Stomach (tissue), 9 donors: ENCODE data around the gene CARD10. TPM values are rescaled to one million over a fixed set of nuclear protein-coding genes. Genes with fewer than 3 reads are reported as not detected.

Experiments used
- DNase-seq, 2 donors: peaks; one replicate each; pipeline versions ENCODE4 v3.0.0 to v3.0.0-alpha.2; 2013 to 2019
- H3K27ac ChIP-seq, 5 donors: fragments of 200-600 bp in 4 of 5; sonication (generic) in 4 of 5; one replicate each; pipeline ENCODE4 v1.5.1; 2013 to 2019; ENCODE audit warnings: mild to moderate bottlenecking in 1 of 5, moderate library complexity in 1 of 5
- H3K27me3 ChIP-seq, 3 donors: fragments of 200-600 bp; sonication (generic); one replicate each; pipeline ENCODE4 v1.5.1; 2017 to 2019; ENCODE audit warnings: mixed run types in 1 of 3
- H3K36me3 ChIP-seq, 4 donors: fragments of 200-600 bp; sonication (generic); 1 replicate in 3 of 4; 2 replicates in 1 of 4; pipeline ENCODE4 v1.5.1; 2016 to 2019
- H3K4me1 ChIP-seq, 4 donors: fragments of 200-600 bp; sonication (generic); one replicate each; pipeline ENCODE4 v1.5.1; 2016 to 2019
- H3K4me3 ChIP-seq, 4 donors: fragments of 200-600 bp; sonication (generic) in 3 of 4; one replicate each; pipeline ENCODE4 v1.5.1; 2016 to 2019; ENCODE audit warnings: mild to moderate bottlenecking in 1 of 4
- H3K9me3 ChIP-seq, 4 donors: fragments of 200-600 bp; sonication (generic); one replicate each; pipeline ENCODE4 v1.5.1; 2016 to 2019
- EP300 ChIP-seq: sonication (generic); formaldehyde crosslinking; IDR thresholded peaks from one replicate; pipeline ENCODE4 v1.6.1; 2017; ENCODE audit warnings: antibody characterized with exemption
- POLR2A ChIP-seq, 4 donors: fragments of 450-650 bp; IDR thresholded peaks; one replicate each; pipeline ENCODE4 v1.6.1; 2016; ENCODE audit warnings: antibody characterized with exemption in 4 of 4, control low read depth in 2 of 4, mild to moderate bottlenecking in 1 of 4, moderate library complexity in 1 of 4
- POLR2AphosphoS5 ChIP-seq, 3 donors: sonication (generic); formaldehyde crosslinking; IDR thresholded peaks; one replicate each; pipeline ENCODE4 v1.6.1; 2016; ENCODE audit warnings: antibody characterized with exemption in 3 of 3
- WGBS, 5 donors: extraction: QIAGEN DNeasy Blood & Tissue Kit in 3 of 5; methylation state at CpG; one replicate each; pipeline versions ENCODE4 v1.1.5 to v1.1.7; 2013 to 2018; 5-methylcytosine and 5-hydroxymethylcytosine counted together
- intact Hi-C: fragments of 100-400 bp; cut with DNase I; formaldehyde crosslinking; loops from one replicate; pipeline ENCODE4 v1.15.1; 2023; ENCODE audit warnings: low total_unique reads
- polyA plus RNA-seq, 3 donors: library from polyadenylated mRNA; stranded (reverse); fragments of 200-250 nt; gene quantifications; one replicate each; pipeline ENCODE4 v1.2.3, GENCODE V29; 2013
- total RNA-seq, 5 donors: library from RNA; depleted of rRNA; stranded (reverse); fragments of >200 nt; gene quantifications; one replicate each; pipeline versions ENCODE4 v1.1.0 to v1.2.3, GENCODE V29; 2014 to 2016
- TF ChIP-seq, protein P1 (sequence below), 7 experiments: fragments of 450-650 bp in 4 of 7; fragments of 200-600 bp in 3 of 7; sonication (generic) in 3 of 7; IDR thresholded peaks; one replicate each; pipeline ENCODE4 v1.5.1; 2016 to 2019; ENCODE audit warnings: antibody characterized with exemption in 7 of 7, control low read depth in 2 of 7, mild to moderate bottlenecking in 1 of 7
- donor health status: healthy with polysubstance abuse.
- donor health status: Bipolar disorder and iron deficiency.
- donor health status: healthy.

Gene CARD10
- total and polyA plus RNA-seq, 8 donors, result 5.5 to 120 (median 15.7) TPM

DNA sequence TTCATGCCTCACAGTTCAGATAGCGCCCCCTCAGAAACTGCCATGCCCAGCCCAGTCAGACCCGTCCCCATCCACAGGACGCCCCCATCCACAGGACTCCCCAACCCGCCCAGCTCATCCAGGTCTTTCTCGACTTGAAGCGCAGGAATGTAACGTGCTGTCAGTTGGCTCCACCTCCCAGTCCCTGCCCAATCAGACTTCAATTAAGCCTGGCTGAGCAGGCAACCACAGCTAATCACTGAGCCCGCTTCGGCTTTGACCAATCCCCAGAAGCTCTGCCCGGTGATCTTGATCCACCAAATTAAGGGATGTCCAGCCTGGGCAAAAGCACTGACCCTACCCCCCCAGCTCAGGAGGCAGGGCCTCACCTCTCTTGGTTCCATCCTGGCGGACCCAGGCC lies 22.6 kb downstream of the CARD10 start:
- Histone ChIP-seq H3K4me1 (peaks cover 32 to 38% (median 35%) of the 10 kb centered on the region in 4 donors), H3K9me3 (no peaks in the 10 kb centered on the region), H3K27ac (no peak overlapping the region), H3K27me3 (peaks cover 0 to 66% (median 0%) of the 10 kb centered on the region in 3 donors), H3K4me3 (no peak overlapping the region), H3K36me3 (peaks cover 0 to 42% (median 18%) of the 10 kb centered on the region in 4 donors)
- no peak for DNase-seq
- TF ChIP-seq EP300, result no peak
- TF ChIP-seq POLR2AphosphoS5 (IDR thresholded peaks at IDR 0.05), result no peak
- TF ChIP-seq POLR2A (IDR thresholded peaks at IDR 0.05), result no peak
- WGBS, 5 donors, result 89 to 94% (median 90%) methylated on average over 11 of the region's 11 CpGs
- intact Hi-C loops, result no loop called here

DNA sequence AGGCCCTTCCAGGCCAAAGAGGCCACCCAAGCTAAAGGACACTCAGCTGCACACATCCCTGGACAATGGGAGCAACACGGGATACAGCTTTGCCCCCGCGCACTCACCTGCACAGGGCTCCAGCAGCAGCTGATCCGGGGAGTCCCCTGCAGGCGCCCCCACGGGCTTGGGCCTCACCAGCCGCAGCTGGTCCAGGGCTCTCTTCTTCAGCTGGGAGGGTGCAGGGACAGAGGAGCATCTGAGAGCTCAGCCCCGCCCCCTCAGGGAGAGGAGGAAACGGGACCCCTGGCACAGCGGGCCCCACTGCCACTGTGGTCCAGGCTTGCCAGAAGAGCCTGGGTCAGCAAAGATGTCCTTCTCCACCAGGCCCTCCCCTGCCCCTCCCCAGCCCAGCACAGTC lies 25.2 kb downstream of the CARD10 start:
- H3K27me3 ChIP-seq, result peaks cover 0 to 42% (median 0%) of the 10 kb centered on the region in 3 donors
- 88 to 92% (median 91%) methylated on average over 6 to 10 of the region's 10 CpGs for WGBS, 5 donors
- H3K4me3 ChIP-seq, result no peak overlapping the region
- intact Hi-C loops, result no loop called here
- no peaks in the 10 kb centered on the region for H3K9me3 ChIP-seq
- TF ChIP-seq EP300 (no peak), POLR2AphosphoS5 (IDR thresholded peaks at IDR 0.05) (no peak), POLR2A (IDR thresholded peaks at IDR 0.05) (no peak)
- TF ChIP-seq, protein P1, sequence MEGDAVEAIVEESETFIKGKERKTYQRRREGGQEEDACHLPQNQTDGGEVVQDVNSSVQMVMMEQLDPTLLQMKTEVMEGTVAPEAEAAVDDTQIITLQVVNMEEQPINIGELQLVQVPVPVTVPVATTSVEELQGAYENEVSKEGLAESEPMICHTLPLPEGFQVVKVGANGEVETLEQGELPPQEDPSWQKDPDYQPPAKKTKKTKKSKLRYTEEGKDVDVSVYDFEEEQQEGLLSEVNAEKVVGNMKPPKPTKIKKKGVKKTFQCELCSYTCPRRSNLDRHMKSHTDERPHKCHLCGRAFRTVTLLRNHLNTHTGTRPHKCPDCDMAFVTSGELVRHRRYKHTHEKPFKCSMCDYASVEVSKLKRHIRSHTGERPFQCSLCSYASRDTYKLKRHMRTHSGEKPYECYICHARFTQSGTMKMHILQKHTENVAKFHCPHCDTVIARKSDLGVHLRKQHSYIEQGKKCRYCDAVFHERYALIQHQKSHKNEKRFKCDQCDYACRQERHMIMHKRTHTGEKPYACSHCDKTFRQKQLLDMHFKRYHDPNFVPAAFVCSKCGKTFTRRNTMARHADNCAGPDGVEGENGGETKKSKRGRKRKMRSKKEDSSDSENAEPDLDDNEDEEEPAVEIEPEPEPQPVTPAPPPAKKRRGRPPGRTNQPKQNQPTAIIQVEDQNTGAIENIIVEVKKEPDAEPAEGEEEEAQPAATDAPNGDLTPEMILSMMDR (IDR thresholded peaks at IDR 0.05), result no peak
- H3K27ac ChIP-seq, result no peak overlapping the region
- H3K36me3 ChIP-seq, result peaks cover 4 to 61% (median 33%) of the 10 kb centered on the region in 4 donors
- peaks cover 7 to 12% (median 9%) of the 10 kb centered on the region in 4 donors for H3K4me1 ChIP-seq
- no peak for DNase-seq

DNA sequence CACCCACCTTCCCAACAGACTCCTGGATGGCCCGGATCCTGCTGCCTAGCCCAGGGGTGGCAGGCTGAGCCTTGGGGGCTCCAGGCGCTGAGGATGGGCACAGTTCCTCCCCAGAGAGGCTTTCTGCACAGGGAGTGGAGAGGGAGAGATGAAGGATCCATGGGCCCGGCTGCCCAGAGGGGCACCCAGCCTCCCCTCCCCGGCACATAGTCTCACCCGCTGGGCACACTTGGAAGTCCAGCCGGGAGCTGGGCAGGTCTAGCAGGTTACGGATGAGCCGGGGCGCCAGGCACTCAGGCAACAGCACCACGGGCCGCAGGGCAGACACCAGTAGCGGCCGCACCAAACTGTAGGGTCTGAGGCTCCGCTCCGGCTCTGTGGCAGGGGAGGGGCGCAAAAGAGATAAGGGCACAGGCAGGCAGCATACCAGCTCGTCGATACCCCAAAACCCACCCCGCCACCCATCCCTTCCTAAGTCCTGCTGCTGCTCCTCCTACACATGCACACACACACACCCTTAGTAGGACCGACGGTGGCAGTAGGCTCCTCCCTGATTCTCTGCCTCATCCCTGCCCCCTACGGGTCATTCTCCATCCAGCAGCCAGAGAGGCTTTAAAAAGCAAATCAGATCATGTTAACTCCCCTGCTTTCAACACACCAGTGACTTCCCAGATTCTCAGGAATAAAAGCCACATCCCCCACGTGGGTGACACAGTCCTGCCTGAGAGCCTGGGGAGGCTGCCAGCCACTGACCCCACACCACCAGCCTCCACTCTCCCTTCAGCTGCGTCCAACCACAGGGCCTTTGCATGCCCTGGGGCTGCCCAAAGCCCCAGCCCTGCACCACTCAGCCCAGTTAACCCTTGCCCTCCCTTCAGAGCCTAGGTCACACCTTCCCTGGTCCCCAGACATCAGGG lies 26.5 kb downstream of the CARD10 start:
- H3K27me3 ChIP-seq, result peaks cover 0 to 36% (median 0%) of the 10 kb centered on the region in 3 donors
- H3K4me1 ChIP-seq, result no peaks in the 10 kb centered on the region
- H3K4me3 ChIP-seq, result no peak overlapping the region
- H3K27ac ChIP-seq, result no peak overlapping the region
- no peaks in the 10 kb centered on the region for H3K9me3 ChIP-seq
- no peak for DNase-seq
- intact Hi-C loops, result no loop called here
- TF ChIP-seq POLR2AphosphoS5 (IDR thresholded peaks at IDR 0.05) (no peak), POLR2A (IDR thresholded peaks at IDR 0.05) (no peak)
- TF ChIP-seq, protein P1 (IDR thresholded peaks at IDR 0.05), result peak in 2 of 7 experiments; percentile 11 to 20
- peaks cover 4 to 61% (median 33%) of the 10 kb centered on the region in 4 donors for H3K36me3 ChIP-seq
- 52 to 77% (median 73%) methylated on average over 7 to 24 of the region's 24 CpGs for WGBS, 5 donors

DNA sequence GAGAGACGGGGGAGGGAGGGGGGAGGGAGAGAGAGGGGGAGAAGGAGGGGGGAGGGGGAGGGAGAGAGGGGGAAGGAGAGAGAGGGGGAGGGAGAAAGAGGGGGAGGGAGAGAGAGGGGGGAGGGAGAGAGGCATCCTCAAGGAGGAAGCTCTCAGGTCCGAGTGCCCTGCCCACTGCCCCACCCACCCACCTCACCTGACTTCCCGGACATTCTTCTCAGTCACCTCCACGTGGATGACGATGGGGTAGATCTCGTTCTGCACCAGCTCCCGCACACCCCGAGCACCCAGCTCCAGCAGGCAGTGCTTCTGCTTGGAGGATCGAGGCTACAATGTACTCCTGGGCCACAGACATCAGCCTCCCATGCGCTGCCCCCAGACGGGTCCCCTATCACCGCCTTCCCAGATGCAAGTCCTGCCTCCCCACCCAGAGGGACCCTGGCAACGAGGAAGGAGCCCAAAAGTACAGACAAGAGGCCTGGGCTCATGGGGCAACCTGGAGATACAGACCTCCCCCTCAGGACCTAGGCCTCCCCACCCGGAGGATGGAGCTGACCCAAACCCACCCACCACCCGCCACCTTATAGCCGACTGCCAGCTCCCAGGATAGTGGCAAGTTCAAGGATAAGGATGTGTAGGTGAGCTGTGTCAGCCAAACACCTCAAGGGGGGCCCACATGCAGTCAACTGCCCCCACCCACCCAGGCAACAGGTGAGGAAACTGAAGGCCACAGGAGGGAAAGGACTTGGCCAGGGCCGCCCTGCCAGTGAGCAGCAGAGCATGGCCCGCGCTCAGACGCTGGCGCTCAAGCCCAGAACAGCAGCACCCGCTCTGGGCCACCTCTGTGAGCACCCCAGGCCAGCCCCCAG lies 27.4 kb downstream of the CARD10 start:
- Histone ChIP-seq H3K9me3 (no peaks in the 10 kb centered on the region), H3K4me3 (no peak overlapping the region), H3K27me3 (peaks cover 0 to 33% (median 0%) of the 10 kb centered on the region in 3 donors), H3K27ac (no peak overlapping the region), H3K4me1 (peaks cover 2 to 4% (median 3%) of the 10 kb centered on the region in 4 donors), H3K36me3 (peaks cover 4 to 54% (median 32%) of the 10 kb centered on the region in 4 donors)
- TF ChIP-seq POLR2AphosphoS5 (IDR thresholded peaks at IDR 0.05), result no peak
- TF ChIP-seq, protein P1 (IDR thresholded peaks at IDR 0.05), result no peak
- no peak for TF ChIP-seq POLR2A (IDR thresholded peaks at IDR 0.05)
- no peak for TF ChIP-seq EP300
- intact Hi-C loops, result no loop called here
- no peak for DNase-seq
- WGBS, 5 donors, result 81 to 87% (median 83%) methylated on average over 15 to 21 of the region's 22 CpGs
